HL-60 (cell line): ENCODE results near the gene PTPN9.
"Not testable (repeated sequence)": the region's sequence is repeated elsewhere in the genome, so short reads cannot be mapped to it uniquely, and the experiment has no call there.

Experiments
- GABPA ChIP-seq: IDR thresholded peaks from 2 replicates; pipeline ENCODE4 v1.6.1; 2012; ENCODE audit warnings: low read depth
- POLR2AphosphoS5 ChIP-seq: IDR thresholded peaks from 2 replicates; pipeline ENCODE4 v1.6.1; 2012; ENCODE audit warnings: low read depth
- REST ChIP-seq: IDR thresholded peaks from 2 replicates; pipeline ENCODE4 v1.6.1; 2012; ENCODE audit warnings: low read depth; ENCODE audit not compliant: insufficient replicate concordance
- SPI1 ChIP-seq: IDR thresholded peaks from 2 replicates; pipeline ENCODE4 v1.6.1; 2012; ENCODE audit warnings: low read depth, mild to moderate bottlenecking, borderline replicate concordance
- TF ChIP-seq, protein P1 (sequence below): IDR thresholded peaks from one replicate; pipeline ENCODE4 v1.5.1; 2011; ENCODE audit warnings: low read length, control low read depth, inconsistent platforms; ENCODE audit not compliant: insufficient read depth

DNA sequence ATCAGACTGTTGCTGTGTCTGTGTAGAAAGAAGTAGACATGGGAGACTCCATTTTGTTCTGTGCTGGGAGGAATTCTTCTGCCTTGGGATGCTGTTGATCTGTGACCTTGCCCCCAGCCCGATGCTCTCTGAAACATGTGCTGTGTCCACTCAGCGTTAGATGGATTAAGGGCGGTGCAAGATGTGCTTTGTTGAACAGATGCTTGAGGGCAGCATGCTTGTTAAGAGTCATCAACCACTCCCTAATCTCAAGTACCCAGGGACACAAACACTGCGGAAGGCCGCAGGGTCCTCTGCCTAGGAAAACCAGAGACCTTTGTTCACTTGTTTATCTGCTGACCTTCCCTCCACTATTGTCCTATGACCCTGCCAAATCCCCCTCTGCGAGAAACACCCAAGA, 19.8 kb downstream of the PTPN9 start:
- TF ChIP-seq, protein P1, sequence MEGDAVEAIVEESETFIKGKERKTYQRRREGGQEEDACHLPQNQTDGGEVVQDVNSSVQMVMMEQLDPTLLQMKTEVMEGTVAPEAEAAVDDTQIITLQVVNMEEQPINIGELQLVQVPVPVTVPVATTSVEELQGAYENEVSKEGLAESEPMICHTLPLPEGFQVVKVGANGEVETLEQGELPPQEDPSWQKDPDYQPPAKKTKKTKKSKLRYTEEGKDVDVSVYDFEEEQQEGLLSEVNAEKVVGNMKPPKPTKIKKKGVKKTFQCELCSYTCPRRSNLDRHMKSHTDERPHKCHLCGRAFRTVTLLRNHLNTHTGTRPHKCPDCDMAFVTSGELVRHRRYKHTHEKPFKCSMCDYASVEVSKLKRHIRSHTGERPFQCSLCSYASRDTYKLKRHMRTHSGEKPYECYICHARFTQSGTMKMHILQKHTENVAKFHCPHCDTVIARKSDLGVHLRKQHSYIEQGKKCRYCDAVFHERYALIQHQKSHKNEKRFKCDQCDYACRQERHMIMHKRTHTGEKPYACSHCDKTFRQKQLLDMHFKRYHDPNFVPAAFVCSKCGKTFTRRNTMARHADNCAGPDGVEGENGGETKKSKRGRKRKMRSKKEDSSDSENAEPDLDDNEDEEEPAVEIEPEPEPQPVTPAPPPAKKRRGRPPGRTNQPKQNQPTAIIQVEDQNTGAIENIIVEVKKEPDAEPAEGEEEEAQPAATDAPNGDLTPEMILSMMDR, result not testable (repeated sequence)
- not testable (repeated sequence) for TF ChIP-seq REST, POLR2AphosphoS5, GABPA, SPI1
